Caco-2 (cell line): ENCODE results near the gene FUCA1. TPM values are rescaled to one million over a fixed set of nuclear protein-coding genes. Genes with fewer than 3 reads are reported as not detected.

Source experiments
- BruUV-seq: library from RNA; stranded (reverse); fragments of 400-500 nt; replicated peaks from 2 replicates; lab custom pipeline; 2021; lab: Mats Ljungman, UMichigan
- CTCF ChIA-PET: fragments of 300-600 bp; sonication (Branson Sonifier 250); formaldehyde crosslinking; loops from one replicate; lab custom pipeline; 2022; ENCODE audit warnings: antibody characterized with exemption; lab: Charles Lee
- POLR2A ChIA-PET: fragments of 300-600 bp; sonication (Branson Sonifier 250); formaldehyde crosslinking; loops from one replicate; lab custom pipeline; 2022; ENCODE audit warnings: antibody characterized with exemption; lab: Charles Lee
- DNase-seq, 2 experiments: peaks; one replicate each; pipeline versions ENCODE4 v3.0.0 to v3.0.0-alpha.2; 2020 to 2022
- H3K27me3 ChIP-seq: replicated peaks from 2 replicates; pipeline ENCODE4 v1.6.0; 2011; ENCODE audit warnings: low read length; ENCODE audit not compliant: control insufficient read depth, insufficient read depth
- H3K36me3 ChIP-seq: 2 replicates; pipeline ENCODE4 v1.5.1; 2011; ENCODE audit warnings: low read length; ENCODE audit not compliant: control insufficient read depth, insufficient read depth
- H3K4me1 ChIP-seq: fragments of 250-450 bp; sonication (Bioruptor Pico); 2 replicates; pipeline ENCODE4 v1.5.1; 2020; ENCODE audit warnings: mild to moderate bottlenecking
- H3K4me3 ChIP-seq: 2 replicates; pipeline ENCODE4 v1.5.1; 2011; ENCODE audit warnings: low read depth, mild to moderate bottlenecking, control low read depth, low read length
- H3K9me3 ChIP-seq: fragments of 250-450 bp; sonication (Bioruptor Pico); 2 replicates; pipeline ENCODE4 v1.5.1; 2020; ENCODE audit warnings: mild to moderate bottlenecking, moderate library complexity
- H3K27ac Mint-ChIP-seq: one replicate; pipeline ENCODE4 v1.8.0; 2022; ENCODE audit warnings: mixed read lengths; ENCODE audit not compliant: unreplicated experiment
- H3K27me3 Mint-ChIP-seq: one replicate; pipeline ENCODE4 v1.8.0; 2022; ENCODE audit warnings: mixed read lengths; ENCODE audit not compliant: insufficient read depth, unreplicated experiment
- H3K36me3 Mint-ChIP-seq: one replicate; pipeline ENCODE4 v1.8.0; 2022; ENCODE audit warnings: mild to moderate bottlenecking, mixed read lengths; ENCODE audit not compliant: insufficient read depth, unreplicated experiment
- H3K4me1 Mint-ChIP-seq: one replicate; pipeline ENCODE4 v1.8.0; 2022; ENCODE audit warnings: low read depth, mixed read lengths; ENCODE audit not compliant: unreplicated experiment
- H3K4me3 Mint-ChIP-seq: one replicate; pipeline ENCODE4 v1.8.0; 2022; ENCODE audit warnings: mild to moderate bottlenecking, moderate library complexity, mixed read lengths; ENCODE audit not compliant: unreplicated experiment
- H3K9me3 Mint-ChIP-seq: one replicate; pipeline ENCODE4 v1.8.0; 2022; ENCODE audit warnings: mixed read lengths; ENCODE audit not compliant: unreplicated experiment
- CTCF ChIP-seq, 2 experiments: fragments of 200-600 bp in 1 of 2; IDR thresholded peaks; 1 replicate in 1 of 2; 2 replicates in 1 of 2; pipeline versions ENCODE4 v1.5.1 to v1.8.0; 2011 to 2022; ENCODE audit warnings: antibody characterized with exemption in 1 of 2, control low read depth in 1 of 2, inconsistent platforms in 1 of 2, low read depth in 1 of 2, low read length in 1 of 2, mild to moderate bottlenecking in 1 of 2, moderate library complexity in 1 of 2; ENCODE audit not compliant: insufficient read depth in 1 of 2, severe bottlenecking in 1 of 2, unreplicated experiment in 1 of 2
- intact Hi-C: fragments of 100-400 bp; cut with micrococcal nuclease; formaldehyde crosslinking; loops from one replicate; pipeline ENCODE4 v1.10.0; 2022; ENCODE audit not compliant: unreplicated experiment
- total RNA-seq: library from RNA; stranded (reverse); gene quantifications from 2 replicates; pipeline ENCODE4 v1.2.3, GENCODE V29; 2022

Gene FUCA1
- total RNA-seq, 1 experiment from 2014 or later: 25.5 TPM

- no peaks in the 10 kb centered on the region; the same call in none of the 2 replicates for H3K36me3 ChIP-seq
- intact Hi-C loops: no loop called here
Measured at GRCh38 chr1:23795676-23796465, 72.2 kb downstream of the FUCA1 start.

More at GRCh38 chr1:23795676-23796465, 72.2 kb downstream of the FUCA1 start:
- BruUV-seq: no TSS peak
- ChIA-PET CTCF (interaction anchor here (0.7 kb wide), 1 partner anchor 12 kb away, joined by 3 read pairs; no protein-coding TSS in a partner anchor), POLR2A (interaction anchor here (0.6 kb wide), 1 partner anchor 452 kb away, joined by 5 read pairs; the partner anchor contains the start of gene HNRNPR)
- no peaks in the 10 kb centered on the region for H3K4me1 Mint-ChIP-seq
- Histone ChIP-seq H3K4me3 (no peak overlapping the region), H3K9me3 (no peaks in the 10 kb centered on the region), H3K27me3 (no peaks in the 10 kb centered on the region), H3K4me1 (peaks cover 7% of the 10 kb centered on the region; the same call in 1 of the 2 replicates)
- DNase-seq: no peak
- H3K27me3 Mint-ChIP-seq: no peaks in the 10 kb centered on the region
- H3K36me3 Mint-ChIP-seq: peaks cover 76% of the 10 kb centered on the region
- H3K9me3 Mint-ChIP-seq: no peaks in the 10 kb centered on the region
- no peak for TF ChIP-seq CTCF (IDR thresholded peaks at IDR 0.05; ENCODE audit: insufficient read depth in 1 of 2, low read depth in 1 of 2, low read length in 1 of 2, severe bottlenecking in 1 of 2, unreplicated experiment in 1 of 2)
- H3K27ac Mint-ChIP-seq: no peak overlapping the region
- no peak overlapping the region for H3K4me3 Mint-ChIP-seq

Other genes starting within 250 kb of the FUCA1 start
- gene RPL11, start 176.5 kb downstream of the FUCA1 start, total RNA-seq: 1,040 and 1,063 TPM in 2 replicates
- 29.4 and 31.3 TPM in 2 replicates for gene ELOA, start 124.8 kb downstream of the FUCA1 start, total RNA-seq
- gene PITHD1, start 89.9 kb downstream of the FUCA1 start, total RNA-seq: 44.7 and 47.8 TPM in 2 replicates
- 52.5 and 63.1 TPM in 2 replicates for gene LYPLA2, start 77.1 kb downstream of the FUCA1 start, total RNA-seq
- gene GALE, start 67.5 kb downstream of the FUCA1 start, total RNA-seq: 51.6 and 57.1 TPM in 2 replicates
- gene HMGCL, start 42.9 kb downstream of the FUCA1 start, total RNA-seq: 18.3 and 19.4 TPM in 2 replicates
- gene CNR2, start 45.1 kb upstream of the FUCA1 start, total RNA-seq: not detected in 2 replicates
- 89.8 and 93.7 TPM in 2 replicates for gene PNRC2, start 91.5 kb upstream of the FUCA1 start, total RNA-seq
- 128 and 133 TPM in 2 replicates for gene SRSF10, start 112.0 kb upstream of the FUCA1 start, total RNA-seq
- not detected in 2 replicates for gene MYOM3, start 243.8 kb upstream of the FUCA1 start, total RNA-seq